HepG2 (cell line): ENCODE data around the gene PAK3. TPM values are rescaled to one million over a fixed set of nuclear protein-coding genes. Genes with fewer than 3 reads are reported as not detected.
A peak's percentile ranks its signal among the peaks of the same experiment; 100 is the strongest.

Experiments
- ATAC-seq: fragments of 200-7000 bp; cut with Tn5 transposase; 3 replicates; pipeline ENCODE4 v1.9.1; 2020; ENCODE audit warnings: mild to moderate bottlenecking, moderate library complexity
- BruUV-seq: library from RNA; stranded (reverse); fragments of 400-500 nt; replicated peaks from 2 replicates; lab custom pipeline; 2021; lab: Mats Ljungman, UMichigan
- CTCF ChIA-PET: fragments of 300-600 bp; formaldehyde crosslinking; extraction: SDS; loops from one replicate; lab custom pipeline; 2021; ENCODE audit warnings: low total read pairs, inconsistent platforms, low intra/inter-chr PET ratio; lab: Yijun Ruan, JAX
- POLR2A ChIA-PET: fragments of 350-600 bp; sonication (Branson Sonifier 250); formaldehyde crosslinking; loops from one replicate; lab custom pipeline; 2020; ENCODE audit warnings: antibody characterized with exemption, inconsistent platforms; lab: Yijun Ruan, JAX
- DNase-seq: peaks from one replicate; pipeline ENCODE4 v3.0.0-alpha.2; 2015; ENCODE audit warnings: low spot score
- FAIRE-seq: peaks from 3 replicates; lab custom pipeline; 2011; peaks lifted over from hg19 to GRCh38; lab: Jason Lieb, UNC
- H2AFZ ChIP-seq: one replicate; pipeline ENCODE4 v1.6.1; 2011; ENCODE audit warnings: low read length, inconsistent platforms
- H3K27ac ChIP-seq: fragments of 300-600 bp; 3 replicates; pipeline ENCODE4 v1.8.0; 2011; ENCODE audit warnings: mixed run types, mild to moderate bottlenecking, mixed read lengths, low read length, inconsistent platforms; ENCODE audit not compliant: insufficient read depth; ENCODE audit errors: extremely low read length
- H3K27me3 ChIP-seq, 2 experiments: fragments of 200-600 bp in 1 of 2; 2 replicates in 1 of 2; 3 replicates in 1 of 2; pipeline versions ENCODE4 v1.6.0 to v1.8.0; 2011; ENCODE audit warnings: low read length in 2 of 2, mild to moderate bottlenecking in 2 of 2, moderate library complexity in 2 of 2, inconsistent platforms in 1 of 2; ENCODE audit not compliant: insufficient read depth in 2 of 2, control insufficient read depth in 1 of 2
- H3K36me3 ChIP-seq, 2 experiments: fragments of 200-600 bp in 1 of 2; replicated peaks in 1 of 2; 2 replicates in 1 of 2; 3 replicates in 1 of 2; pipeline versions ENCODE4 v1.5.1 to v1.8.0; 2011; ENCODE audit warnings: low read length in 2 of 2, inconsistent platforms in 1 of 2; ENCODE audit not compliant: insufficient read depth in 2 of 2, control insufficient read depth in 1 of 2
- H3K4me1 ChIP-seq: 2 replicates; pipeline ENCODE4 v1.5.1; 2012; ENCODE audit warnings: low read length, inconsistent platforms; ENCODE audit not compliant: insufficient read depth
- H3K4me2 ChIP-seq: 2 replicates; pipeline ENCODE4 v1.6.0; 2011; ENCODE audit warnings: low read depth, low read length, inconsistent platforms
- H3K4me3 ChIP-seq, 3 experiments: fragments of 200-600 bp in 1 of 3; sonication (generic), shearing (Covaris generic) in 1 of 3; replicated peaks in 1 of 3; 2 replicates each; pipeline ENCODE4 v1.5.1; 2011 to 2016; ENCODE audit warnings: low read length in 3 of 3, inconsistent platforms in 2 of 3, low read depth in 2 of 3, mild to moderate bottlenecking in 2 of 3, control low read depth in 1 of 3, mixed read lengths in 1 of 3; ENCODE audit not compliant: insufficient read depth in 1 of 3
- H3K79me2 ChIP-seq: one replicate; pipeline ENCODE4 v1.6.1; 2011; ENCODE audit warnings: low read length, inconsistent platforms; ENCODE audit not compliant: insufficient read depth
- H3K9ac ChIP-seq: 2 replicates; pipeline ENCODE4 v1.6.0; 2011; ENCODE audit warnings: mild to moderate bottlenecking, low read depth, low read length, inconsistent platforms; ENCODE audit not compliant: insufficient read depth
- H3K9me3 ChIP-seq: 2 replicates; pipeline ENCODE4 v1.5.1; 2012; ENCODE audit warnings: mild to moderate bottlenecking, low read length
- H4K20me1 ChIP-seq: 2 replicates; pipeline ENCODE4 v1.6.0; 2011; ENCODE audit warnings: inconsistent platforms, mild to moderate bottlenecking, low read length, moderate library complexity; ENCODE audit not compliant: insufficient read depth
- ESRRA ChIP-seq: sonication (generic); formaldehyde crosslinking; IDR thresholded peaks from 2 replicates; pipeline ENCODE4 v1.5.1; 2020; ENCODE audit warnings: mild to moderate bottlenecking, low read depth, missing genetic modification reagents
- KDM6A ChIP-seq: IDR thresholded peaks from 2 replicates; pipeline ENCODE4 v1.6.1; 2016; ENCODE audit warnings: low read depth
- NKX3-1 ChIP-seq: sonication (generic); formaldehyde crosslinking; IDR thresholded peaks from 2 replicates; pipeline ENCODE4 v1.5.0; 2020; ENCODE audit warnings: missing genetic modification reagents
- STAG1 ChIP-seq: sonication (generic); formaldehyde crosslinking; IDR thresholded peaks from 2 replicates; pipeline ENCODE4 v1.4.0; 2020; ENCODE audit warnings: missing genetic modification reagents
- ZNF839 ChIP-seq: sonication (generic); formaldehyde crosslinking; IDR thresholded peaks from 2 replicates; pipeline ENCODE4 v1.4.0; 2020; ENCODE audit warnings: missing genetic modification reagents, mild to moderate bottlenecking, borderline replicate concordance
- ZSCAN29 ChIP-seq: sonication (generic); formaldehyde crosslinking; conservative IDR thresholded peaks from 2 replicates; pipeline ENCODE4 v1.4.0; 2020; ENCODE audit warnings: mild to moderate bottlenecking, missing genetic modification reagents
- WGBS: methylation state at CpG from one replicate; pipeline ENCODE4 v1.1.6; 2017; ENCODE audit warnings: low lambda C conversion rate; 5-methylcytosine and 5-hydroxymethylcytosine counted together
- in situ Hi-C: cut with HindIII; loops from 2 replicates; pipeline ENCODE4 v1.10.0; 2017; ENCODE audit warnings: low pct_unique_long_range_greater_than_20kb; ENCODE audit not compliant: extremely low pct_ligation_motif_present
- intact Hi-C: fragments of 100-400 bp; cut with micrococcal nuclease; formaldehyde crosslinking; loops from one replicate; pipeline ENCODE4 v1.10.0; 2022; ENCODE audit not compliant: unreplicated experiment
- polyA plus RNA-seq, 8 experiments: library from polyadenylated mRNA; depleted of rRNA in 3 of 8; stranded (reverse) in 7 of 8; unstranded in 1 of 8; fragments of >200 nt; fragmentation: Illumina TruSeq in 4 of 8; extraction: Trizol in 4 of 8; gene quantifications; 2 replicates each; pipeline versions ENCODE4 v1.2.1 to v1.2.3, GENCODE V29; 2011 to 2016; ENCODE audit warnings: low read depth in 4 of 8, missing spikeins in 1 of 8, mixed read lengths in 1 of 8; ENCODE audit not compliant: insufficient read depth in 1 of 8
- total RNA-seq, 5 experiments: library from RNA; depleted of rRNA; stranded (reverse); fragments of >200 nt; fragmentation: Illumina TruSeq; extraction: Trizol; gene quantifications; 2 replicates each; pipeline ENCODE4 v1.2.3, GENCODE V29; 2016; ENCODE audit warnings: low read depth in 1 of 5
- TF ChIP-seq, protein P1 (sequence below): sonication (generic); formaldehyde crosslinking; IDR thresholded peaks from 2 replicates; pipeline ENCODE4 v1.5.0; 2020; ENCODE audit warnings: mild to moderate bottlenecking, missing genetic modification reagents, moderate library complexity

The PAK3 gene
- total and polyA plus RNA-seq, 2 of the 13 experiments (the other 11 are each of a cell fraction or from before 2014, with no cell fraction given) = not detected

DNA sequence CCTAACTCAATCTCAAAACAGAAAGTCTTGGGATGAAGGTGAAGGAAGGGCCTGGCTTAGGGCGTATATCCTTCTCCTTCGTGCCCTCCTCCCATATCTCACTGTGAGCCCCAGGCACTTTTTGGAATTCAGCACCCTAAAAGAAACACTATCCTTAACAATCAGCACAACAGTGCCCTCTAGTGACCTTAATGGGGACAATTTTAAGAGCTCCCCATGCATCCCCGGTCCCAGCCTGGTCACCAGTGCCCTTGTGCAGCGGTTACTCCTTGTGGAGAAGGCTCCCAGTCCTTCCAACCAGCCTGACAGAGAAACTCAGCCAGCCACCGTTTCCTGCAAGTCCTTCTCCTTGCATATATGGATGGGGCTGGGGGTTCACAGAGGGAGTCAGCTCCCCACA lies 4.2 kb downstream of the PAK3 start:
- Histone ChIP-seq H3K27ac (no peak overlapping the region), H4K20me1 (no peaks in the 10 kb centered on the region), H3K79me2 (no peaks in the 10 kb centered on the region), H3K9ac (no peak overlapping the region), H3K4me1 (no peaks in the 10 kb centered on the region), H3K27me3 (no peaks in the 10 kb centered on the region)
- in situ Hi-C loops (no loop called here), intact Hi-C loops (loop anchor here (1.0 kb wide), 1 partner anchor 108 kb away; no protein-coding TSS in a partner anchor)
- BruUV-seq = no TSS peak
- TF ChIP-seq ESRRA (CRISPR knock-in tag) (no peak), STAG1 (CRISPR knock-in tag) (peak; percentile 8; the same call in 1 of the 2 replicates), NKX3-1 (CRISPR knock-in tag) (no peak)
- TF ChIP-seq, protein P1, sequence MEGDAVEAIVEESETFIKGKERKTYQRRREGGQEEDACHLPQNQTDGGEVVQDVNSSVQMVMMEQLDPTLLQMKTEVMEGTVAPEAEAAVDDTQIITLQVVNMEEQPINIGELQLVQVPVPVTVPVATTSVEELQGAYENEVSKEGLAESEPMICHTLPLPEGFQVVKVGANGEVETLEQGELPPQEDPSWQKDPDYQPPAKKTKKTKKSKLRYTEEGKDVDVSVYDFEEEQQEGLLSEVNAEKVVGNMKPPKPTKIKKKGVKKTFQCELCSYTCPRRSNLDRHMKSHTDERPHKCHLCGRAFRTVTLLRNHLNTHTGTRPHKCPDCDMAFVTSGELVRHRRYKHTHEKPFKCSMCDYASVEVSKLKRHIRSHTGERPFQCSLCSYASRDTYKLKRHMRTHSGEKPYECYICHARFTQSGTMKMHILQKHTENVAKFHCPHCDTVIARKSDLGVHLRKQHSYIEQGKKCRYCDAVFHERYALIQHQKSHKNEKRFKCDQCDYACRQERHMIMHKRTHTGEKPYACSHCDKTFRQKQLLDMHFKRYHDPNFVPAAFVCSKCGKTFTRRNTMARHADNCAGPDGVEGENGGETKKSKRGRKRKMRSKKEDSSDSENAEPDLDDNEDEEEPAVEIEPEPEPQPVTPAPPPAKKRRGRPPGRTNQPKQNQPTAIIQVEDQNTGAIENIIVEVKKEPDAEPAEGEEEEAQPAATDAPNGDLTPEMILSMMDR (CRISPR knock-in tag) = peak; percentile 49
- TF ChIP-seq, all 625 proteins: peak for 2
- H2AFZ ChIP-seq = no peak overlapping the region
- WGBS = 0% methylated on average over 1 of the region's 5 CpGs
- no peak overlapping the region for H3K4me2 ChIP-seq
- ChIA-PET CTCF (interaction anchor here (0.7 kb wide), 1 partner anchor 108 kb away, joined by 3 read pairs; no protein-coding TSS in a partner anchor), POLR2A (no interaction called here)
- DNase-seq (peak; percentile 8), FAIRE-seq (peak; percentile 70), ATAC-seq (peak; percentile 75)
- H3K9me3 ChIP-seq = no peaks in the 10 kb centered on the region
- H3K4me3 ChIP-seq = no peak overlapping the region
- no peaks in the 10 kb centered on the region for H3K36me3 ChIP-seq

GRCh38 chrX:111101580-111101979 lies 5.6 kb downstream of the PAK3 start:
- H3K4me2 ChIP-seq = no peak overlapping the region
- ChIA-PET POLR2A (no interaction called here), CTCF (no interaction called here)
- no peak overlapping the region for H3K27ac ChIP-seq
- no peak for FAIRE-seq
- no peaks in the 10 kb centered on the region for H3K36me3 ChIP-seq
- ATAC-seq = no peak
- TF ChIP-seq ZSCAN29 (CRISPR knock-in tag) (no peak), ZNF839 (CRISPR knock-in tag) (no peak), KDM6A (CRISPR knock-in tag) (no peak)
- H4K20me1 ChIP-seq = no peaks in the 10 kb centered on the region
- no peaks in the 10 kb centered on the region for H3K9me3 ChIP-seq
- H3K4me1 ChIP-seq = no peaks in the 10 kb centered on the region
- no peak overlapping the region for H3K9ac ChIP-seq
- no peak overlapping the region for H3K4me3 ChIP-seq
- BruUV-seq = no TSS peak
- DNase-seq = no peak
- no peaks in the 10 kb centered on the region for H3K27me3 ChIP-seq
- H2AFZ ChIP-seq = no peak overlapping the region
- intact Hi-C loops = no loop called here
- no CpG with 5 or more reads among the region's 2 CpGs for WGBS
- no peaks in the 10 kb centered on the region for H3K79me2 ChIP-seq
- in situ Hi-C loops = no loop called here
